K562 (cell line): ENCODE data around the gene VAMP8. TPM values are rescaled to one million over a fixed set of nuclear protein-coding genes. Genes with fewer than 3 reads are reported as not detected.

Experiments
- ATAC-seq: fragments of 200-7000 bp; cut with Tn5 transposase; 3 replicates; pipeline ENCODE4 v1.9.1; 2020; ENCODE audit warnings: moderate library complexity
- BruUV-seq: library from RNA; stranded (reverse); fragments of 400-500 nt; replicated peaks from 2 replicates; lab custom pipeline; 2021; lab: Mats Ljungman, UMichigan
- CTCF ChIA-PET: fragments of 300-600 bp; formaldehyde crosslinking; extraction: SDS; loops from one replicate; lab custom pipeline; 2021; ENCODE audit warnings: low intra/inter-chr PET ratio; lab: Yijun Ruan, JAX
- POLR2A ChIA-PET: fragments of 300-600, 350-650 bp; sonication (Branson Sonifier 250); formaldehyde crosslinking; extraction: SDS; loops from one replicate; lab custom pipeline; 2021; ENCODE audit warnings: antibody characterized with exemption, inconsistent platforms; lab: Yijun Ruan, JAX
- DNase-seq, 4 experiments: peaks; one replicate each; pipeline versions ENCODE4 v3.0.0 to v3.0.0-alpha.2; 2011 to 2018; ENCODE audit warnings: low spot score in 3 of 4, mixed read lengths in 3 of 4; ENCODE audit errors: extremely low read depth in 1 of 4
- FAIRE-seq: peaks from 2 replicates; lab custom pipeline; 2011; peaks lifted over from hg19 to GRCh38; lab: Jason Lieb, UNC
- H2AFZ ChIP-seq: 2 replicates; pipeline ENCODE4 v1.6.0; 2011; ENCODE audit warnings: low read depth, low read length, control low read depth, inconsistent platforms
- H3K27ac ChIP-seq: fragments of 200-600 bp; 3 replicates; pipeline ENCODE4 v1.8.0; 2011; ENCODE audit warnings: low read depth, mild to moderate bottlenecking, control low read depth, inconsistent platforms, low read length, moderate library complexity, mixed read lengths; ENCODE audit errors: extremely low read depth
- H3K27me3 ChIP-seq, 2 experiments: fragments of 300-600 bp in 1 of 2; 2 replicates in 1 of 2; 3 replicates in 1 of 2; pipeline versions ENCODE4 v1.6.0 to v1.8.0; 2011; ENCODE audit warnings: inconsistent platforms in 2 of 2, low read length in 2 of 2, mild to moderate bottlenecking in 1 of 2, mixed read lengths in 1 of 2, moderate library complexity in 1 of 2; ENCODE audit not compliant: control insufficient read depth in 2 of 2, insufficient read depth in 2 of 2
- H3K36me3 ChIP-seq: fragments of 300-600 bp; 3 replicates; pipeline ENCODE4 v1.8.0; 2011; ENCODE audit warnings: mild to moderate bottlenecking, low read length, inconsistent platforms; ENCODE audit not compliant: control insufficient read depth, insufficient read depth
- H3K4me1 ChIP-seq, 2 experiments: fragments of 200-600 bp in 1 of 2; replicated peaks in 1 of 2; 2 replicates in 1 of 2; 3 replicates in 1 of 2; pipeline versions ENCODE4 v1.5.1 to v1.8.0; 2011; ENCODE audit warnings: inconsistent platforms in 2 of 2, low read length in 2 of 2, mild to moderate bottlenecking in 1 of 2, mixed read lengths in 1 of 2, moderate library complexity in 1 of 2; ENCODE audit not compliant: control insufficient read depth in 2 of 2, insufficient read depth in 2 of 2
- H3K4me2 ChIP-seq: 2 replicates; pipeline ENCODE4 v1.6.1; 2011; ENCODE audit warnings: low read length, control low read depth, inconsistent platforms, mixed read lengths; ENCODE audit not compliant: insufficient read depth
- H3K4me3 ChIP-seq: fragments of 200-600 bp; sonication (generic), shearing (Covaris generic); 2 replicates; pipeline ENCODE4 v1.5.1; 2016; ENCODE audit warnings: control low read depth, inconsistent platforms
- H3K79me2 ChIP-seq: fragments of 200-600 bp; 3 replicates; pipeline ENCODE4 v1.8.0; 2011; ENCODE audit warnings: low read length, inconsistent platforms; ENCODE audit not compliant: control insufficient read depth, insufficient read depth
- H3K9ac ChIP-seq, 2 experiments: 2 replicates each; pipeline versions ENCODE4 v1.6.0 to v1.6.1; 2011; ENCODE audit warnings: low read depth in 2 of 2, low read length in 2 of 2, control low read depth in 1 of 2, inconsistent platforms in 1 of 2, mild to moderate bottlenecking in 1 of 2, mixed read lengths in 1 of 2; ENCODE audit not compliant: insufficient read depth in 1 of 2
- H3K9me1 ChIP-seq: one replicate; pipeline ENCODE4 v1.6.0; 2011; ENCODE audit warnings: inconsistent platforms, mild to moderate bottlenecking, low read length, moderate library complexity; ENCODE audit not compliant: control insufficient read depth, insufficient read depth
- H3K9me3 ChIP-seq: replicated peaks from 2 replicates; pipeline ENCODE4 v1.5.1; 2011; ENCODE audit warnings: low read depth, low read length, inconsistent platforms; ENCODE audit not compliant: control insufficient read depth, insufficient read depth
- H4K20me1 ChIP-seq: replicated peaks from 2 replicates; pipeline ENCODE4 v1.6.1; 2011; ENCODE audit warnings: low read length, inconsistent platforms, mixed read lengths; ENCODE audit not compliant: control insufficient read depth, insufficient read depth
- BRF1 ChIP-seq: IDR thresholded peaks from 3 replicates; pipeline ENCODE4 v1.6.1; 2011; ENCODE audit warnings: borderline replicate concordance, mild to moderate bottlenecking; ENCODE audit not compliant: insufficient read length; ENCODE audit errors: extremely low read depth
- CHD2 ChIP-seq: IDR thresholded peaks from 2 replicates; pipeline ENCODE4 v1.6.1; 2011; ENCODE audit warnings: low read depth, low read length
- COPS2 ChIP-seq: fragments of 450-650 bp; conservative IDR thresholded peaks from 2 replicates; pipeline ENCODE4 v1.6.1; 2016; ENCODE audit warnings: mild to moderate bottlenecking, moderate library complexity
- FOXP4 ChIP-seq: sonication (generic); formaldehyde crosslinking; IDR thresholded peaks from 2 replicates; pipeline ENCODE4 v1.8.0; 2022; ENCODE audit warnings: mild to moderate bottlenecking, missing genetic modification reagents, borderline replicate concordance
- MCM5 ChIP-seq: fragments of 450-650 bp; IDR thresholded peaks from 2 replicates; pipeline ENCODE4 v1.6.1; 2016; ENCODE audit warnings: low read depth
- PHF21A ChIP-seq: fragments of 450-650 bp; IDR thresholded peaks from 2 replicates; pipeline ENCODE4 v1.6.1; 2017; ENCODE audit warnings: low read depth, borderline replicate concordance
- PURB ChIP-seq: sonication (generic); formaldehyde crosslinking; IDR thresholded peaks from 2 replicates; pipeline ENCODE4 v1.9.0; 2021; ENCODE audit warnings: low read depth, mild to moderate bottlenecking, missing genetic modification reagents
- SIN3A ChIP-seq, 2 experiments: fragments of 150-350 bp in 1 of 2; IDR thresholded peaks; 2 replicates each; pipeline ENCODE4 v1.6.1; 2011 to 2016; ENCODE audit warnings: borderline replicate concordance in 2 of 2, low read depth in 2 of 2, low read length in 2 of 2, mild to moderate bottlenecking in 2 of 2, moderate library complexity in 2 of 2; ENCODE audit not compliant: control insufficient read depth in 1 of 2
- ZBTB17 ChIP-seq: fragments of 450-650 bp; formaldehyde crosslinking; IDR thresholded peaks from 2 replicates; pipeline ENCODE4 v1.4.0; 2020; ENCODE audit warnings: mild to moderate bottlenecking
- ZNF3 ChIP-seq: fragments of 250-450 bp; sonication (Bioruptor Pico); IDR thresholded peaks from 2 replicates; pipeline ENCODE4 v1.5.0; 2021; ENCODE audit warnings: mild to moderate bottlenecking, moderate library complexity
- ZNF398 ChIP-seq: fragments of 250-450 bp; sonication (Bioruptor Pico); IDR thresholded peaks from 2 replicates; pipeline ENCODE4 v1.8.0; 2021; ENCODE audit warnings: moderate library complexity, mild to moderate bottlenecking, inconsistent platforms
- ZNF75A ChIP-seq: fragments of 450-650 bp; formaldehyde crosslinking; IDR thresholded peaks from 2 replicates; pipeline ENCODE4 v1.4.0; 2020; ENCODE audit warnings: mild to moderate bottlenecking
- WGBS: fragments of 100-300 bp; shearing (Covaris generic); methylation state at CpG from one replicate; pipeline ENCODE4 v1.1.6; 2016; ENCODE audit warnings: low coverage, mixed read lengths; ENCODE audit not compliant: insufficient coverage; ENCODE audit errors: missing lambda C conversion rate; 5-methylcytosine and 5-hydroxymethylcytosine counted together
- in situ Hi-C: fragments of 300-500 bp; cut with MboI; formaldehyde crosslinking; loops from 4 replicates; pipeline ENCODE4 v1.15.0; 2018; ENCODE audit warnings: inconsistent platforms, mixed read lengths
- intact Hi-C: fragments of 100-400 bp; cut with micrococcal nuclease; formaldehyde crosslinking; loops from 2 replicates; pipeline ENCODE4 v1.14.2; 2022
- polyA plus RNA-seq, 8 experiments: library from polyadenylated mRNA; depleted of rRNA in 4 of 8; stranded (reverse) in 5 of 8; unstranded in 3 of 8; fragments of >200 nt; fragmentation: Nextera tagmentation in 2 of 8; fragmentation: Illumina TruSeq in 1 of 8; extraction: Ambion mirVana in 2 of 8; extraction: Trizol in 1 of 8; gene quantifications; 2 replicates each; pipeline versions ENCODE4 v1.2.1 to v1.2.3, GENCODE V29; 2011 to 2014; ENCODE audit warnings: inconsistent platforms in 1 of 8, missing spikeins in 1 of 8
- total RNA-seq, 7 experiments: library from RNA; depleted of rRNA in 6 of 7; stranded (reverse); fragments of >200 nt in 6 of 7; fragmentation: Illumina TruSeq in 2 of 7; extraction: Trizol in 2 of 7; gene quantifications; 2 replicates each; pipeline versions ENCODE4 v1.2.1 to v1.2.3, GENCODE V29; 2011 to 2021; ENCODE audit warnings: low replicate concordance in 1 of 7
- TF ChIP-seq, protein P1 (sequence below): IDR thresholded peaks from 2 replicates; pipeline ENCODE4 v1.6.1; 2011; ENCODE audit not compliant: insufficient read length; ENCODE audit errors: extremely low read depth
- TF ChIP-seq, protein P2 (sequence below): fragments of 250-450 bp; sonication (Bioruptor Pico); IDR thresholded peaks from 2 replicates; pipeline ENCODE4 v1.8.0; 2022; ENCODE audit warnings: moderate library complexity, mild to moderate bottlenecking, inconsistent platforms
- TF ChIP-seq, protein P3 (sequence below), 2 experiments: fragments of 450-650 bp in 1 of 2; sonication (generic) in 1 of 2; formaldehyde crosslinking in 1 of 2; IDR thresholded peaks in 1 of 2; conservative IDR thresholded peaks in 1 of 2; 2 replicates each; pipeline versions ENCODE4 v1.6.1 to v1.8.1; 2016 to 2023; ENCODE audit warnings: mild to moderate bottlenecking in 2 of 2, moderate library complexity in 2 of 2, inconsistent platforms in 1 of 2, missing genetic modification reagents in 1 of 2

VAMP8 gene
- total and polyA plus RNA-seq, 9 of the 15 experiments (the other 6 are each of a cell fraction or from before 2014, with no cell fraction given): 107 to 571 (median 248) TPM

- Histone ChIP-seq H3K27ac (no peak overlapping the region), H4K20me1 (no peaks in the 10 kb centered on the region), H3K4me1 (peaks cover 27 to 32% of the 10 kb centered on the region in 2 experiments), H3K79me2 (peaks cover 13% of the 10 kb centered on the region), H3K9me1 (peaks cover 4% of the 10 kb centered on the region), H3K4me3 (no peak overlapping the region), H2AFZ (no peak overlapping the region), H3K27me3 (no peaks in the 10 kb centered on the region), H3K9ac (peak overlapping the region in 1 of 2 experiments; percentile 72; a peak in 1 of 4 replicates), H3K4me2 (no peak overlapping the region), H3K36me3 (no peaks in the 10 kb centered on the region), H3K9me3 (no peaks in the 10 kb centered on the region)
- intact Hi-C loops: no loop called here
- no TSS peak for BruUV-seq
- in situ Hi-C loops: no loop called here
- FAIRE-seq (no peak), ATAC-seq (no peak), DNase-seq (no peak)
- TF ChIP-seq BRF1: no peak
- TF ChIP-seq ZBTB17 (CRISPR knock-in tag): no peak
- TF ChIP-seq CHD2: no peak
- TF ChIP-seq, protein P1, sequence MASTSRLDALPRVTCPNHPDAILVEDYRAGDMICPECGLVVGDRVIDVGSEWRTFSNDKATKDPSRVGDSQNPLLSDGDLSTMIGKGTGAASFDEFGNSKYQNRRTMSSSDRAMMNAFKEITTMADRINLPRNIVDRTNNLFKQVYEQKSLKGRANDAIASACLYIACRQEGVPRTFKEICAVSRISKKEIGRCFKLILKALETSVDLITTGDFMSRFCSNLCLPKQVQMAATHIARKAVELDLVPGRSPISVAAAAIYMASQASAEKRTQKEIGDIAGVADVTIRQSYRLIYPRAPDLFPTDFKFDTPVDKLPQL: no peak
- TF ChIP-seq, protein P2, sequence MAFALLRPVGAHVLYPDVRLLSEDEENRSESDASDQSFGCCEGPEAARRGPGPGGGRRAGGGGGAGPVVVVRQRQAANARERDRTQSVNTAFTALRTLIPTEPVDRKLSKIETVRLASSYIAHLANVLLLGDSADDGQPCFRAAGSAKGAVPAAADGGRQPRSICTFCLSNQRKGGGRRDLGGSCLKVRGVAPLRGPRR (CRISPR knock-in tag): no peak
- no peak for TF ChIP-seq COPS2
- TF ChIP-seq, protein P3, sequence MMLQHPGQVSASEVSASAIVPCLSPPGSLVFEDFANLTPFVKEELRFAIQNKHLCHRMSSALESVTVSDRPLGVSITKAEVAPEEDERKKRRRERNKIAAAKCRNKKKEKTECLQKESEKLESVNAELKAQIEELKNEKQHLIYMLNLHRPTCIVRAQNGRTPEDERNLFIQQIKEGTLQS (IDR thresholded peaks at IDR 0.05): no peak
- TF ChIP-seq, protein P3 (CRISPR knock-in tag; conservative IDR thresholded peaks at IDR 0.05): no peak
- no peak for TF ChIP-seq ZNF398 (CRISPR knock-in tag)
- no peak for TF ChIP-seq MCM5
- TF ChIP-seq ZNF3 (CRISPR knock-in tag): no peak
- no peak for TF ChIP-seq SIN3A (IDR thresholded peaks at IDR 0.05; ENCODE audit: borderline replicate concordance in 2 of 2, control insufficient read depth in 1 of 2, low read depth in 2 of 2, low read length in 2 of 2)
- no peak for TF ChIP-seq FOXP4
- no peak for TF ChIP-seq PURB (CRISPR knock-in tag)
- no peak for TF ChIP-seq ZNF75A (CRISPR knock-in tag)
- no peak for TF ChIP-seq PHF21A
- ChIA-PET CTCF (no interaction called here), POLR2A (interaction anchor here (0.6 to 2.7 kb wide), 4 partner anchors 10 to 17 kb away, joined by 3 to 25 read pairs (median 3); partner anchors contain the start of genes TMEM150A and VAMP8)
- WGBS: 42% methylated on average over 2 of the region's 2 CpGs
These were observed 13.6 kb downstream of the VAMP8 start for GRCh38 chr2:85590950-85591349.
